Measurements from ENCODE around the gene EPB41L3.
"Not testable (repeated sequence)": the region's sequence is repeated elsewhere in the genome, so short reads cannot be mapped to it uniquely, and the experiment has no call there.

EPB41L3 gene

GRCh38 chr18:5488044-5488443, 55.8 kb downstream of the EPB41L3 start:
- not testable (repeated sequence) for H3K4me3 Mint-ChIP-seq, ATAC-seq, H3K27me3 Mint-ChIP-seq, H3K36me3 Mint-ChIP-seq, H3K4me1 Mint-ChIP-seq, H3K9me3 Mint-ChIP-seq, H3K27ac Mint-ChIP-seq

- Mint-ChIP-seq H3K27me3 (peaks cover 13% of the 10 kb centered on the region), H3K4me1 (no peaks in the 10 kb centered on the region), H3K36me3 (peaks cover 7% of the 10 kb centered on the region), H3K9me3 (peaks cover 11% of the 10 kb centered on the region), H3K27ac (no peak overlapping the region), H3K4me3 (no peak overlapping the region)
- ATAC-seq, result no peak
These were observed 59.3 kb downstream of the EPB41L3 start for GRCh38 chr18:5484526-5484925.

GRCh38 chr18:5481621-5482020, 62.2 kb downstream of the EPB41L3 start:
- no peak for ATAC-seq
- Mint-ChIP-seq H3K4me3 (no peak overlapping the region), H3K36me3 (peaks cover 7% of the 10 kb centered on the region), H3K9me3 (peaks cover 11% of the 10 kb centered on the region), H3K27ac (no peak overlapping the region), H3K4me1 (no peaks in the 10 kb centered on the region), H3K27me3 (peaks cover 21% of the 10 kb centered on the region)

GRCh38 chr18:5478261-5478660, 65.5 kb downstream of the EPB41L3 start:
- H3K36me3 Mint-ChIP-seq, result peaks cover 7% of the 10 kb centered on the region
- no peak overlapping the region for H3K4me3 Mint-ChIP-seq
- ATAC-seq, result no peak
- peaks cover 5% of the 10 kb centered on the region for H3K4me1 Mint-ChIP-seq
- H3K27ac Mint-ChIP-seq, result no peak overlapping the region
- H3K27me3 Mint-ChIP-seq, result peaks cover 37% of the 10 kb centered on the region
- peaks cover 4% of the 10 kb centered on the region for H3K9me3 Mint-ChIP-seq

- no peak overlapping the region for H3K27ac Mint-ChIP-seq
- H3K4me3 Mint-ChIP-seq, result no peak overlapping the region
- H3K27me3 Mint-ChIP-seq, result peaks cover 32% of the 10 kb centered on the region
- H3K4me1 Mint-ChIP-seq, result peaks cover 5% of the 10 kb centered on the region
- peaks cover 5% of the 10 kb centered on the region for H3K36me3 Mint-ChIP-seq
- H3K9me3 Mint-ChIP-seq, result peaks cover 3% of the 10 kb centered on the region
- ATAC-seq, result peak; percentile 27
These were observed 66.6 kb downstream of the EPB41L3 start for GRCh38 chr18:5476961-5477800.

GRCh38 chr18:5475267-5475666, 68.5 kb downstream of the EPB41L3 start:
- Mint-ChIP-seq H3K4me3 (no peak overlapping the region), H3K36me3 (no peaks in the 10 kb centered on the region), H3K9me3 (no peaks in the 10 kb centered on the region), H3K4me1 (peaks cover 5% of the 10 kb centered on the region), H3K27me3 (peaks cover 25% of the 10 kb centered on the region), H3K27ac (no peak overlapping the region)
- ATAC-seq, result no peak

GRCh38 chr18:5469340-5469739, 74.5 kb downstream of the EPB41L3 start:
- Mint-ChIP-seq H3K4me1 (no peaks in the 10 kb centered on the region), H3K36me3 (no peaks in the 10 kb centered on the region), H3K27ac (no peak overlapping the region), H3K9me3 (no peaks in the 10 kb centered on the region), H3K27me3 (peaks cover 7% of the 10 kb centered on the region), H3K4me3 (no peak overlapping the region)
- ATAC-seq, result no peak

GRCh38 chr18:5468394-5468793, 75.4 kb downstream of the EPB41L3 start:
- Mint-ChIP-seq H3K27me3 (no peaks in the 10 kb centered on the region), H3K9me3 (no peaks in the 10 kb centered on the region), H3K4me1 (no peaks in the 10 kb centered on the region), H3K27ac (no peak overlapping the region), H3K36me3 (no peaks in the 10 kb centered on the region), H3K4me3 (no peak overlapping the region)
- no peak for ATAC-seq

GRCh38 chr18:5467671-5468070, 76.1 kb downstream of the EPB41L3 start:
- H3K27me3 Mint-ChIP-seq, result no peaks in the 10 kb centered on the region
- no peaks in the 10 kb centered on the region for H3K9me3 Mint-ChIP-seq
- no peaks in the 10 kb centered on the region for H3K4me1 Mint-ChIP-seq
- H3K4me3 Mint-ChIP-seq, result no peak overlapping the region
- no peak overlapping the region for H3K27ac Mint-ChIP-seq
- ATAC-seq, result no peak
- no peaks in the 10 kb centered on the region for H3K36me3 Mint-ChIP-seq

- H3K4me1 Mint-ChIP-seq, result no peaks in the 10 kb centered on the region
- no peak for ATAC-seq
- H3K4me3 Mint-ChIP-seq, result no peak overlapping the region
- H3K9me3 Mint-ChIP-seq, result no peaks in the 10 kb centered on the region
- H3K27ac Mint-ChIP-seq, result no peak overlapping the region
- H3K27me3 Mint-ChIP-seq, result no peaks in the 10 kb centered on the region
- H3K36me3 Mint-ChIP-seq, result no peaks in the 10 kb centered on the region
These were observed 77.5 kb downstream of the EPB41L3 start for GRCh38 chr18:5466256-5466655.

GRCh38 chr18:5464251-5464650, 79.5 kb downstream of the EPB41L3 start:
- no peaks in the 10 kb centered on the region for H3K27me3 Mint-ChIP-seq
- no peak overlapping the region for H3K4me3 Mint-ChIP-seq
- no peak overlapping the region for H3K27ac Mint-ChIP-seq
- no peaks in the 10 kb centered on the region for H3K36me3 Mint-ChIP-seq
- H3K9me3 Mint-ChIP-seq, result no peaks in the 10 kb centered on the region
- ATAC-seq, result no peak
- no peaks in the 10 kb centered on the region for H3K4me1 Mint-ChIP-seq

GRCh38 chr18:5463831-5464230, 80.0 kb downstream of the EPB41L3 start:
- Mint-ChIP-seq H3K36me3 (no peaks in the 10 kb centered on the region), H3K4me3 (no peak overlapping the region), H3K4me1 (no peaks in the 10 kb centered on the region), H3K27me3 (no peaks in the 10 kb centered on the region), H3K27ac (no peak overlapping the region), H3K9me3 (no peaks in the 10 kb centered on the region)
- ATAC-seq, result no peak

GRCh38 chr18:5463390-5463789, 80.4 kb downstream of the EPB41L3 start:
- H3K36me3 Mint-ChIP-seq, result no peaks in the 10 kb centered on the region
- H3K4me1 Mint-ChIP-seq, result no peaks in the 10 kb centered on the region
- no peak for ATAC-seq
- no peak overlapping the region for H3K4me3 Mint-ChIP-seq
- H3K27me3 Mint-ChIP-seq, result no peaks in the 10 kb centered on the region
- H3K27ac Mint-ChIP-seq, result no peak overlapping the region
- H3K9me3 Mint-ChIP-seq, result no peaks in the 10 kb centered on the region

- no peak overlapping the region for H3K27ac Mint-ChIP-seq
- ATAC-seq, result no peak
- no peaks in the 10 kb centered on the region for H3K4me1 Mint-ChIP-seq
- H3K36me3 Mint-ChIP-seq, result no peaks in the 10 kb centered on the region
- H3K9me3 Mint-ChIP-seq, result no peaks in the 10 kb centered on the region
- no peaks in the 10 kb centered on the region for H3K27me3 Mint-ChIP-seq
- no peak overlapping the region for H3K4me3 Mint-ChIP-seq
These were observed 81.6 kb downstream of the EPB41L3 start for GRCh38 chr18:5462227-5462626.

- H3K27me3 Mint-ChIP-seq, result no peaks in the 10 kb centered on the region
- no peak for ATAC-seq
- H3K9me3 Mint-ChIP-seq, result no peaks in the 10 kb centered on the region
- no peaks in the 10 kb centered on the region for H3K4me1 Mint-ChIP-seq
- H3K4me3 Mint-ChIP-seq, result no peak overlapping the region
- no peaks in the 10 kb centered on the region for H3K36me3 Mint-ChIP-seq
- H3K27ac Mint-ChIP-seq, result no peak overlapping the region
These were observed 82.8 kb downstream of the EPB41L3 start for GRCh38 chr18:5461041-5461440.

- H3K27me3 Mint-ChIP-seq, result no peaks in the 10 kb centered on the region
- no peaks in the 10 kb centered on the region for H3K4me1 Mint-ChIP-seq
- H3K4me3 Mint-ChIP-seq, result no peak overlapping the region
- H3K27ac Mint-ChIP-seq, result no peak overlapping the region
- H3K9me3 Mint-ChIP-seq, result no peaks in the 10 kb centered on the region
- no peak for ATAC-seq
- no peaks in the 10 kb centered on the region for H3K36me3 Mint-ChIP-seq
These were observed 86.3 kb downstream of the EPB41L3 start for GRCh38 chr18:5457462-5457957.

Data from stimulated activated memory B cell treated with anti-CD40 and anti-IgM and Interleukin-4, amounts not matched to agents 10 μg/mL and 1 μg/mL and 100 μg/mL, for 72 hours (primary cell).